ENCODE measurements around the gene SLC16A7.

The SLC16A7 gene

DNA sequence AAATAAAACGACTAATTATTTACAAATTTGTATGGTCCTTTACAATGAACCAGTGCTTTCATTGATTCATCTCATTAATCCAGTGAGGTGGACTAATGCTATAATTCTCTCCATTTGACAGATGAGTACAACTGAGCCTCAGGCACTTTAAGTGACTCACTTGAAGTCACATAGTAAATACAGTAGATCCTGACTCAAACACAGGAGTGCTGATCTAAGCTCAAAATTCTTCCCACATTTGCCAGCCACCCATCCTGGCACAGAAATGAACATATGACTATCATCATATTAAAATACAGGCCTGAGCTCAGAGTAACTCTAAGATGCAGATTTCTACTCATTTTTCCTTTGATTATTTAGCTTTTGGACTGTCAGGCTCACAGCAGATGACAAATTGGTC lies 30.6 kb downstream of the SLC16A7 start:
- DNase-seq, result peak; percentile 62

DNA sequence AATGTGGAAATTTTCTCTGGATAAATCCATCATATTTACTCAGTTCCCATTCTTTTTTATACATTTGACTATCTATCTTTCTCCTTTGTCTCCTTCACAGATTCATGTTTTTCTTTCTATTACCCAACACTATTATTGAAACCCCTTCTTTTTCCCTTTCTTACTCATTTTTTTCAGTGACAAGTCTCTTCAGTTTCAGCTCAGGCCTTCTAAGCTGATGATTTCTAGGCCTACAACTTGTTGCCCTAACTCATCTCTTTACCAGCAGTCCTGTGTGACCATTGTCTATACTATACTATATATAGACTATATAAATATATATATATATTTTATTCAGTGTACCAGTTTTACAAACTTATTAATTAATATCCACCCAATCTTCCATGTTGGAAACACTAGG lies 31.8 kb downstream of the SLC16A7 start:
- DNase-seq, result no peak

DNA sequence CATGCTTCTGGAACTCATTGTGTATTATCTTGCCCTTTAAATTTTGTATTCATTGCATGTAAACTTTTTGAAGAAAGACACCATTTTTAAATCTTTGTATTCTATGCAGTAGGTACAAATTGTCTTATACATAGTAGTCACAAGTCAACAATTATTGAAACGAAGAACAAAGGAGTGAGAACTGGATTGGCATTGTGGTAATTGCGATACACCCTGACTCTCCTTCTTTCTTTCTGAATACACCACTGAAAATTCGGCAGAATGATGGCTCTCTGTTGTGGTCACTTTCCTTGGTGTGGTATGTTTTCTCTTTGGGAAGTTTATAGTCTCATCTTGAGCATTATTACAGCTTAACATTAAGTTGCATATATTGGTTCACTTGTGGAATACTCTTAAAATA lies 34.1 kb downstream of the SLC16A7 start:
- DNase-seq, result no peak

DNA sequence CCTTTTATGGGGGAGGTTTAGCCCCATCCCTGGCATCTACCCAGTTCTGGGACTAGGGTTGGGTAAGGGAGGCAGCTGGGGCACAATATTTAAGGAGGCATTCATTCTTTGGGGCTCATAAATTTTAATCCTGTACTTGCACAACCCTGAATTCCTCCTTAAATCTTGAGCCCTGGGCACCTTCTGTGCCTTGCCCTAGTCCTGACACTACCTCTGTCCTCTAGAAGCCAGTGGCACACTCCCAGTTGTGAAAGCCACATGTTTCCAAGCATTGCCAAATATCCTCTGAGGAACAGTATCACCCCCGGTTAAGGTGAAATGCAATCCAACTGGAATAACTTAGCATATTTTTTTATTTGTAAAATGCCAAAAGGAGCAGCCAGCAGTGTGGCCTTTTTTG lies 36.6 kb downstream of the SLC16A7 start:
- no peak for DNase-seq

DNA sequence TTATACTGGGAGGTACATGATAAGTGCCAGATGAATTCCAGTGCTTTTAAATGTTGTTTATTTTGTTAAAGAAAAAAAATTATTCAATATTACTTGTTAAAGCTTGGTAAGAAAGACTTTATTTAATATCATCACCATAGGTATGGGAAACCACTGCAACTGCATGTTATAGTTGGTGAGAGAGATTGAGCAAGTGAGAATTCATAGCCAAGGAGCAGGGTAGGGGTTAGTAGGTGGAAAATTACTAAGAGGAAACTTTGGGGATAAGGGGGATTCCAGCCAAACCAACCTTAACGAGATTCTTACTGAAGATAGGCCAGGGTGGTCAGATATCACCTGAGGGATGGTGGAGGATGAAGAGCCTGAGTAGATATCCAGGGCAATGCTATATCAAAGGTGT lies 38.4 kb downstream of the SLC16A7 start:
- no peak for DNase-seq

DNA sequence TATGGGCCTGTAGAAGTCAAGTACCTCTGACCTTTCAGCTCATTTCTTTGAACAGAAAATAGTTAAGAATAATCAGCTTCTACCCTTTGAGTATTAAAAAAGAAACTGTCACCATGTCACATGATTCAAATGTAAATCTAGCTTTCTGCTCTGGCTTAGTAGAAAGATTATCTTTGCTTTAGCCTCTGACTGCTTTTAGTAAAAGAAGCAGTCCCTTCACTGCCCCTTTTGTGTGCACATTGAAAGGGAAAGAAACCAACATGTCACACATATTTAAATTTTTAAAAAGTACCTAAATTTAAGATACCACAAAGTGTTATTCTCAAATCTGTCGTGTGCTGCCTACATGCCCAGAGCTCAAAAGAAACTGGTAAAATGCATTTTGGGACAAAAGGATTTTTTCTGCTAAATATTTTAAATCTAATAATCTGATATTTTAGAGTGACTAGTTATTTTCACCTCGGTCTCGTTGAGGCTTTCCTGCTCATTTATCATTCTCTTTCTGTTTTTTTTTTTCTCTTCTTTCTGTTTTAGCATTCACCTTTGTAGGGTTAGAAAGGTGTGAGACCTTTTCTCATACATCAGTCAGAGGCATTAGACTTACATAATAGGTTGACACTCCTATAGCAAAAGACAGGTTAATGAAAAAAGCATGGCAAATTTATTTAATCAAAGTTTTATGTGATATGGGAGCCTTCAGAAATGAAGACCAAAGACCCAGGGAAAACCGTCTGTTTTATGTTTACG lies 41.3 kb downstream of the SLC16A7 start:
- DNase-seq, result no peak

DNA sequence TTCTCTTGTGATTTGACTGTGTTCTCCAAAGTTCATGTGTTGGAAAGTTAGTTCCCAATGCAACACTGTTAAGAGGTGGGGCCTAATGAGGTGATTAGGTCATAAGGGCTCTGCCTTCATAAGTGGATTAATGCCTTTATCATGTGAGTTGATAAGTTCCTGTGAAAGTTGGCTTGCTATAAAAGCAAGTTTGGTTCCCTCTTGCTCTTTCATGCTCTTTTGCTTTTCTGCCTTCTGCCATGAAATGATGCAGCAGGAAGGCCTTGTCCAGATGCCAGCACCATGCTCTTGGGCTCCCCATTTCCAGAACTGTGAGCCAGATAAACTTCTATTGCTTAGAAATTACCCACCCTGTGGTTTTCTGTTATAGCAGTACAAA lies 41.9 kb downstream of the SLC16A7 start:
- no peak for DNase-seq

DNA sequence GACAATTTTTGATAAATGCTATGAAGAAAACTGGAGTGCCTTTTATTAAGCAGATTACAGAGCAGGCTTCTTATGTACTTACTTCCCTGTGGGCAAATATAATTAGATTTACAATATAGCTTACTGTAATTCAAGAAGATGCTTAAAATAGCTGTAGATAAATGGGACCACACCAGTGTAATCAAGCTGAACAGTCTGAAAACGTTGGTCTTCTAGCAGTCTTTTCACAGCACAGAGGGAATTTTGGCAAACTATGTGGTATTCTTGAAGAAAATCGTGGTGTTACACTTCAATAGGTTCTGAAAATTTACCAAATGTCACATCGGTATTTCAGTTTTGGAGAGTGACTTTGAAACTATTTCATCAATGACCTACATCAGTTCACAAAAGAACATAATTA lies 47.7 kb downstream of the SLC16A7 start:
- no peak for DNase-seq

DNA sequence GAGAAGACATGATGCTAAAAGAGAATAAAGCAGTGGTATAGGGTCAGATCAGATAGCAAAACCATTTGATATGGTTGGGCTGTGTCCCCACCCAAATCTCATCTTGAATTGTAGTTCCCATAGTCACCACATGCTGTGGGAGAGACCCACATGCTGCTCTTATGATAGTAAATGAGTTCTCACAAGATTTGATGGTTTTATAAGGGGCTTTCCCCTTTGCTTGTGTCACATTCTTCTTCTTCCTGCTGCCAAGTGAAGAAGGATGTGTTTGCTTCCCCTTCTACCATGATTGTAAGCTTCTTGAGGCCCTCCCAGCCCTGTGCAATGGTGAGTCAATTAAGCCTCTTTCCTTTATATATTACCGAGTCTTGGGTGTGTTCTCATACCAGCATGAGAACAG lies 49.4 kb downstream of the SLC16A7 start:
- no peak for DNase-seq

DNA sequence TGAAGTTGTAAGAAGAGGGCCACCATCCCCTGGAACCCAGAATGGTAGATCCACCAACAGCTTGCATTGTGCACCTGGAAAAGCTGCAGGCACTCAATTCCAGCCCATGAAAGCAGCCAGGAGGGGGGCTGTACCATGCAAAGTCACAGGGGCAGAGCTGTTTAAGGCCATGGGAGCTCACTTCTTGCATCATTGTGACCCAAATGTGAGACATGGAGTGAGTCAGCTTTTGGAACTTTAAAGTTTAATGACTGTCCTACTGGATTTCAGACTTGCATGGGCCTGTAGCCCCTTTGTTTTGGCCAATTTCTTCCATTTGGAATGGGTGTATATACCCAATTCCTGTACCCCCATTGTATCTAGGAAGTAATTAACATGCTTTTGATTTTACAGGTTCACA lies 50.8 kb downstream of the SLC16A7 start:
- DNase-seq, result no peak

DNA sequence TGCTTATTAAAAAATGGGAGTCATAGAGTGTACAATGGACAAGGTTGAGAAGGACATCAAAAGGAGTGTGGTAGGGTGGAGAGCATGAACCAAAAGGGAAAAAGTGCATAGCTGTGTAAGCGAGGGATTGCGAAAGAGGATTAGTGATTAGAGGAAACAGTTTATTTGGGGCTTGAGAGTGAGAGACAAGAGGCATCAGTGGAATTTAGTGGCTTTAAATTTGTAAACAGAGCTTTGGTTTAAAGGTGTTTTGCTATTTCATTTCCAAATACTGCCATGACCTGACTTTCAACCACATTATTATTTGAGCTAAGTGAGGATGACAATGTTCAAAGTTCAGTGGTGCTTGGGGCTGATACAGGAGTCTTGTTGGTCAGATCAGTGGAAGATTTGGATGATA lies 53.4 kb downstream of the SLC16A7 start:
- no peak for DNase-seq

DNA sequence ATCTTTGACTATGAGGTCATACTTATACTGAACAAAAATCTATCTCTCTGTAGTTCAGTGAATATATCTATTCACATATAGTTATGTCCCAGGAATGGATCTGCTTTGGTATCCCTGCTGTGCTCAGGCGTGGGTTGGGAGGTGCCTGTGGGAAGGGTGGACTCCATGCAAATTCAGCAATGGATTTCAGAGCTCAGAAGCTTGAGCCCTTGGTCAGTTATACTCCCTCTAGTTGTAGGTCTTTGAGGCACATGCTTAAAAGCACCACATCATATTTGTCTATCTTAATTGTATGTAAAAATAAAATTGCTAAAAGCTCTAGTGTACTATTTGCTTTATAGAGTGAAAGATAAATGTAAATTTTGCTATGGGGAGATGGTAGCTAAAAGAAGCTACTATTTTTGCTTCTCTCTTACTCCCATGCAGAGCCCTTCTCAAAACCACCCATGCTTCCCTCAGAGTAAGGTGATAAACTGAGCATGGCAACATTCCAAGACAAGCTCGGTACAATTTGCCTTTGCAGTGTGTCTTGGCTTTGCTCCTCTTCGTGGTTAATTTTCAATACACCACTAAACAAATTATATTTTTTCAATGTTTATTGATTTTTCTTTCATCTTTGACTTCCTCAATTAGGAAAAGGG lies 54.9 kb downstream of the SLC16A7 start:
- no peak for DNase-seq

DNA sequence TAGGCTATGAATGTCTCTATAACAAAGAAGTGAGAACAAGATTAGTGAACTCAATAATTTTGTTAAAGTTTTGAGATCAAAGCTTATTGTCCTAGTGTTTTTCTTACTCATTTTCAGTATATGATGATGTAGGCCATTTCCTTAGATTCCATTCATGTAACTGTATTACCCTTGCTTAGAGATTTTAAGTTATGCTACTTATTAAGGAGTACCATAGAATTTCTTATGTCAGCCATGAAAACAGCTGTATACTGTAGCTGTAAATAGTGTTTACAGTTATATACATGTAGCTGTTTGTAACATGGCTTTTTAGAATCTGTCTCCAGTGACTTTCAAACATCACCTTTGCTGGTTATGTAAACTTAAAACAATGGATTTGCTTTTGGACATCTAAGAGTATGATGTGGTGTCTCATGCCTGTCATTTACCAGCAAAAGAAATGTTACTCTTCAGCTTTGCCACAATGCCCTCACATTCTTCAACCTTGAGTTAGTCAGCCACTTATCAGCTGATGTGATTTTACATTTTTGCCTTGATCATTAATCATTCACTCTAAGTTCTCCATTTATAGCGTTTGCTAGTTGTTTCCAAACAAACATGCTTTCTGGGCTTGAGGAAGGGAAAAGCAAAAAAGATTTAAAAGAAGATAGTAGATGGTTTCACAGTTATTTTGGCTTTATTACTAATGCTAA lies 55.5 kb downstream of the SLC16A7 start:
- peak; percentile 42 for DNase-seq

DNA sequence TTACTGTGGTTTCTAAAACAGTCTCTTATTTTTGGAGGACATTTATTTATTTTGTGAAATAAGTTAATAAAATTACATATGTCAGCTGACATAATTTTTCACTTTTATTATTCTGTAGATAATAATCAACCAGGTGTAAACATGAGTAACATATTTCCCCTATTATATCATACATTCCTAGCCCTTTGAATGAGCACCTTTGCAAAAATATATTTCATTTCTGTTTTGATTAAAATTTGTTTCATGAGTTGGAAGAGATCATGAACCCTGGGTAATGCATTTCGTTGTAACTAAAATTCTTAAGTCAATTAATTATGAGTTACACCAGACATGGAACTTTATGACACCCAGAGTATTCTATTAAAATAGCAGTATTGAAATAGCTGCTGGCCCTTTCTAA lies 56.3 kb downstream of the SLC16A7 start:
- no peak for DNase-seq

DNA sequence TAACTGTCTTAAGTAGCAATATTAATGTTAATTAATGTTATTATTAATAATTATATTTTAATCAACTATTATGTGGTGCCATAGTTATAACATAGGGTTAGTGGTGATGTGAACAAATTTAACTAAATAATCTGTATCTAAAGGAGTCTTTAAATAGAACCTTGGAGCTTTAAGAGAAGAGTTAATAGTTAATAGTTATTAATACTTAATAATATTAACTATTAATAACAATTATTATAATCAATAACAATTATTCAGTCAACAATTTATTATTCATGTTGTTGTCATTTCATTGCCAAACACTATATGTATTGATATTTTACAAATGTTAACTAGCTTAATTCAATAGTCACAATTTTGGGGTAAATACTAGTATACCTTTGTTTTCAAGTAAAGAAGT lies 58.2 kb downstream of the SLC16A7 start:
- DNase-seq, result no peak

DNA sequence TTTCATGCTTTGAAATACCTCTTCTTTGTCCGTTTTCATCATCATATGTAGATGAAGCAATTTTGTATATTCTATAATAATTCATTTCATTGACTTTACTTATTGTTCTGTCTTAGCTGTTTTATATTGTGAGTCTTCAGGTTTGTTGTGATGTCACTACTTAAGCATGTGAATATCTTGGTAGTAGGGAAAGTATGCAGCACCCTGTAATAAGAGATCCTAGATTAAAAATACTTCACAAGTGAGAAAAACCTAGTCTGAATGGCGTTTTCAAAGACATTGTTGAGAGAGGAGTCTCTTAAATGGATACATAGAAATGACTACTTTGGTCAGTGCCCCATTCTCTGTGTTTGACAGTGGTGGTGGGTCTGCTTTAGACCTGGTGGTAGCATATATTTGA lies 61.4 kb downstream of the SLC16A7 start:
- DNase-seq, result peak; percentile 52

DNA sequence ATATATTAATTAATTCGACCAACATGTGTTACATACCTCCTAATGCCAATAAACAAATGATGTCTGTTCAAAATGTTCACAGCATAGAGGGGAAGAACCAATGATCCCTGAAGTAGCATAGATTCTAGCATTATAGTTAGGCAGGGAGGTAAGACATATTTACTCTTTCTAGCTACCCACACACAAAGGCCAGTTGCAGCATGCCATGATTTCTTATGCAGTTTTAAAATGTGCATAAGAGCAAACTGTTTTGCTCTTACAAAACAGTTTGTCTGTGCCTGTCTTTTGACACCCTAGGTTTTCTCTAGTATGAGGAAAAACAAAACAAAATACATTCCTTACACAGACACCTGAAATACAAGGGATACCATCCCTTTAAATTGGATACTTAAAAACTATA lies 61.9 kb downstream of the SLC16A7 start:
- no peak for DNase-seq

DNA sequence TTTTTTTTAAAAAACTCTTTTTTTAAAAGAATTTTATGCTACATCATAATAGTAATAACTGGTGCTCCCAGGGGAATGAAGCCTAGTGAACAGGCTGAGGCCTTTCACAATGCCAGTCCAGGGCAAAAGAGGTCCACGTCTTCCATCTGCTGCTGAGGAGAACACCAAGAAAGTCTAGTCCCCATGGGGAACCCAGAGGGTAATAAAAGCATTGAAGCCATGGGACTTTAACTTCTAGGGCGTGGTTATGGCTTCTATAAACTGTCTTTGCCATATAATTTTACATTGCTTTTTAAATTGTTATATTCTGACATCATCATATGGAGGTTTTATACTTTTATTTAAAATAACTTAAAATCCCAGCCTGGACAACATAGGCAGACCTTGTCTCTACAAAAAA lies 64.3 kb downstream of the SLC16A7 start:
- DNase-seq, result no peak

DNA sequence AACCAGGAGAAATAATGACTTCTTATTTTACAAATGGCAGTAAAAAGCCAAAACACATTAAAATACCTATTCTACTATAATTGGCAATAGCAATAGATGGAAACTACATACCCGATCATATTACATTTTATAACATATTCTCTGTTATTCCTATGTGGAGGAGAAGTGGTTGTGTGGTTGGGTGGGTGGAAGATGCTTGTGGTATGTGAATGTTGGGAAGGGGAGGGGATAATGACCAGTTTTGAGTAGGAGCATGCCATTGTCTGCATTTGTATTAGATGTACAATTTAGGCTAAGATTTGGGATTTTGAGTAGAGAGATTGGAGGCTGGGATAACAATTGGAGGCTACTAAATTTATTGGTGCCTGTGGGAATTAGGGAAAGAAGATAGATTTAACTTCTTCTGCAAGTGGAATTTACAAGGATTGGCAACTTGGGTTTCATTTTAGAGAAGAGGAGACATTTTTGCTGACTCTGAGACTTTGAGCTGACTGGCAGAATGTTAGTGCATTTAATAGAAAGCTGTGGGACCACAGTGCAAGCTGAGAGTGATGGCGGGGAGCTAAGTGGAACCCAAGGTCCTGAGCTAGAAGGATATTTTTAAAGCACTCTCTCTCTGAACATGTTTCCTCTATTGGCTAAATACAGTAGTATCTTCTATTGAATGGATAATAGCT lies 65.2 kb downstream of the SLC16A7 start:
- DNase-seq, result no peak

DNA sequence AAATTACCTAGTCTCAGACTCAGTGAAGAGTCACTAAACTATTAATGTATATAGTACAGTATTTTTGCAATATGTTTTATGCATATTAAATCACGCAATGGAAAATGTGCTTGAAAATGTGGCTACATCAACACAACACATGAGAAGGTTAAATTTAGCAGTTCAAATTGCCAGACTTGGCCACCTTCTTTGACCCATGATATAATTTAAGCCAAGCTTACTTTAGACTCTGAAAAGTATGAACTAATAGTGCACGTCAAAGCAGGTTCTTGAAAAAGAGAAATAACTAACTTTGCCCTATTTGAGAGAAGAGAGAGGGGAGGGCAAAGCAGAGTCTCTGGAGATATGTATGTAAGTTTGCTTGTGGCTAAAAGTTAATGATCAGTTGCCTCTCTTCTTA lies 68.7 kb downstream of the SLC16A7 start:
- no peak for DNase-seq

DNA sequence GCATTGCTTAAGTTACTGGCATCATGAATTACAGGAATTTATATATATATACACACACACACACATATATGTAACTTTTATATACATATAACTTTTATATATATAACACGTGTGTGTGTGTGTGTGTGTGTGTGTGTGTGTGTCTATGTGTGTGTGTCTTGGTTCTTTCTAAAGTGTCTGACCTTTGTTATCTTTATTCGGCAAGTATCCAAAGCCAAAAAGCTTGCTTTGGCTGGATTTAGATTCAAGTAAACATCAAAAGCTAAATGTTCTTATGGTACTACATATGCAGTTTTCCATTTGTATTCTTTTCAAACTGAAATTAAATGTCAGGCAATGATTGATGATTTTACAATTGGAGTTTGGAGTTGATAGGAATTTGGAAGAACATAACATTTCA lies 69.9 kb downstream of the SLC16A7 start:
- no peak for DNase-seq

DNA sequence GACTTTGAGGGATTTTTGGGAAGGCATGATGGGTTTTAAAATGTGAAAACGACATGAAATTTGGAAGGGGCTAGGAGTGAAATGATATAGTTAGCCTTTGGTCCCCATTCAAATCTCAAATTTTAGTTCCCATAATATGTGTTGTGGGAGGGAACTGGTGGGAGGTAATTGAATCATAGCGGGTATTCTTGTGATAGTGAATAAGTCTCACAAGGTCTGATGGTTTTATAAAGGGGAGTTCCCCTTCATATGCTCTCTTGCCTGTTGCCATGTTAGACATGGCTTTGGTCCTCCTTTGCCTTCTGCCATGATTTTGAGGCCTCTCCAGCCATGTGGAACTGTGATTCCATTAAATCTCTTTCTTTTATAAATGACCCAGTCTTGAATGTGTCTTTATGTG lies 72.8 kb downstream of the SLC16A7 start:
- no peak for DNase-seq

DNA sequence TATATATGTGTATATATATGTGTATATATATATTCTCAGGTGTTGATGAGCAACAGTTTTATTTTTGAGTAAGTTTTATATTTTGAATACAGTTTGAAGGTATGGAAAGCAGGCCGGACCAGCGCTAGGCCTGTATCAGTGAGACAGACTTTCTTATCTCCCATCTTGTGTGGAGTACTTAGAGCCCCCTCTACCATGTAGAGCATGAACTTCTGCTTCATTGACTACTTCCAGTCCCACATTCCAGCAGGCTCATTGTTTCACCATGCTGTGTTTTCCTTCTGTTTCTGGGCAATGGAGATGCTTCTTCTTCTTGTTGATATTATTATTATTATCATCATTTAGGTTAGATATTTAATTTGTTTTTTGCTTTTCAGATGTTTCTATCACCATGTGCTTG lies 76.4 kb downstream of the SLC16A7 start:
- DNase-seq, result no peak

DNA sequence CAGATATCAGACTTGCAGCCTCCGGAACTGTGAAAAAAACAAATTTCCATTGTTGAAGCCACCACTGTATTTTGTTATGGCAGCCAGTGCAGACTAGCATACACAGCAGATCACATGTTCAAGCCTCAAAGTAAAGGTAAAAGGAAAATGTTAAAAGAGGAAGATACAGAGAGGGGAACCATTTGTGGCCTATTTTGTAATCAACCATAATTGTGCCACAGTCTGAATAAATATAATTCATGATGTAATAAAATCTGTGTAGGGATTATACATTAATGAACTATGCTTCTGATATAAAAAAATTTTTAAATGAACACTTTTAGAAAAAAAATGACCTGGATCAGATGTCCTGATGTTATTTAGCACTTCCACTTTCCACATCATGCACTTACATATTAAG lies 79.6 kb downstream of the SLC16A7 start:
- DNase-seq, result no peak

Measured in EL (cell line).